Smooth muscle cell of the brain vasculature (primary cell): ENCODE results near the gene BRAP.
"Not testable (repeated sequence)": the region's sequence is repeated elsewhere in the genome, so short reads cannot be mapped to it uniquely, and the experiment has no call there.

ENCODE experiments used
- DNase-seq: peaks from one replicate; pipeline ENCODE4 v3.0.0-alpha.2; 2012; ENCODE audit warnings: low read depth, low spot score

BRAP gene

GRCh38 chr12:111673503-111673902, 12.3 kb downstream of the BRAP start:
- DNase-seq, result no peak

GRCh38 chr12:111672822-111673381, 12.9 kb downstream of the BRAP start:
- DNase-seq, result no peak

- no peak for DNase-seq
Observed at GRCh38 chr12:111664961-111665865, 20.5 kb downstream of the BRAP start.

GRCh38 chr12:111664499-111664898, 21.3 kb downstream of the BRAP start:
- no peak for DNase-seq

- no peak for DNase-seq
Observed at GRCh38 chr12:111656016-111656415, 29.7 kb downstream of the BRAP start.

- no peak for DNase-seq
Observed at GRCh38 chr12:111655356-111655755, 30.4 kb downstream of the BRAP start.

- no peak for DNase-seq
Observed at GRCh38 chr12:111653596-111653995, 32.2 kb downstream of the BRAP start.

GRCh38 chr12:111652530-111652929, 33.2 kb downstream of the BRAP start:
- DNase-seq, result not testable (repeated sequence)

GRCh38 chr12:111650912-111651311, 34.8 kb downstream of the BRAP start:
- no peak for DNase-seq

GRCh38 chr12:111645433-111645832, 40.3 kb downstream of the BRAP start:
- DNase-seq, result no peak

GRCh38 chr12:111643427-111643826, 42.3 kb downstream of the BRAP start:
- DNase-seq, result no peak

- DNase-seq, result no peak
Observed at GRCh38 chr12:111642681-111643426, 42.9 kb downstream of the BRAP start.

GRCh38 chr12:111640506-111640905, 45.2 kb downstream of the BRAP start:
- no peak for DNase-seq

GRCh38 chr12:111638556-111638955, 47.2 kb downstream of the BRAP start:
- DNase-seq, result no peak

- DNase-seq, result peak; percentile 29
Observed at GRCh38 chr12:111636209-111636945, 49.4 kb downstream of the BRAP start.

- no peak for DNase-seq
Observed at GRCh38 chr12:111635524-111635923, 50.2 kb downstream of the BRAP start.

- no peak for DNase-seq
Observed at GRCh38 chr12:111628505-111629260, 57.1 kb downstream of the BRAP start.

- no peak for DNase-seq
Observed at GRCh38 chr12:111626230-111626629, 59.5 kb downstream of the BRAP start.

- no peak for DNase-seq
Observed at GRCh38 chr12:111624540-111624939, 61.2 kb downstream of the BRAP start.

GRCh38 chr12:111617841-111618240, 67.9 kb downstream of the BRAP start:
- DNase-seq, result not testable (repeated sequence)

GRCh38 chr12:111616177-111616623, 69.6 kb downstream of the BRAP start:
- DNase-seq, result no peak
